HepG2 (cell line): Measurements from ENCODE around the gene FABP2. TPM values are rescaled to one million over a fixed set of nuclear protein-coding genes. Genes with fewer than 3 reads are reported as not detected.
A peak's percentile ranks its signal among the peaks of the same experiment; 100 is the strongest.

Experiments
- ATAC-seq: fragments of 200-7000 bp; cut with Tn5 transposase; 3 replicates; pipeline ENCODE4 v1.9.1; 2020; ENCODE audit warnings: mild to moderate bottlenecking, moderate library complexity
- BruUV-seq: library from RNA; stranded (reverse); fragments of 400-500 nt; replicated peaks from 2 replicates; lab custom pipeline; 2021; lab: Mats Ljungman, UMichigan
- CTCF ChIA-PET: fragments of 300-600 bp; formaldehyde crosslinking; extraction: SDS; loops from one replicate; lab custom pipeline; 2021; ENCODE audit warnings: low total read pairs, inconsistent platforms, low intra/inter-chr PET ratio; lab: Yijun Ruan, JAX
- POLR2A ChIA-PET: fragments of 350-600 bp; sonication (Branson Sonifier 250); formaldehyde crosslinking; loops from one replicate; lab custom pipeline; 2020; ENCODE audit warnings: antibody characterized with exemption, inconsistent platforms; lab: Yijun Ruan, JAX
- DNase-seq: peaks from one replicate; pipeline ENCODE4 v3.0.0-alpha.2; 2015; ENCODE audit warnings: low spot score
- FAIRE-seq: peaks from 3 replicates; lab custom pipeline; 2011; peaks lifted over from hg19 to GRCh38; lab: Jason Lieb, UNC
- H2AFZ ChIP-seq: one replicate; pipeline ENCODE4 v1.6.1; 2011; ENCODE audit warnings: low read length, inconsistent platforms
- H3K27ac ChIP-seq: fragments of 300-600 bp; 3 replicates; pipeline ENCODE4 v1.8.0; 2011; ENCODE audit warnings: mixed run types, mild to moderate bottlenecking, mixed read lengths, low read length, inconsistent platforms; ENCODE audit not compliant: insufficient read depth; ENCODE audit errors: extremely low read length
- H3K27me3 ChIP-seq, 2 experiments: fragments of 200-600 bp in 1 of 2; 2 replicates in 1 of 2; 3 replicates in 1 of 2; pipeline versions ENCODE4 v1.6.0 to v1.8.0; 2011; ENCODE audit warnings: low read length in 2 of 2, mild to moderate bottlenecking in 2 of 2, moderate library complexity in 2 of 2, inconsistent platforms in 1 of 2; ENCODE audit not compliant: insufficient read depth in 2 of 2, control insufficient read depth in 1 of 2
- H3K36me3 ChIP-seq, 2 experiments: fragments of 200-600 bp in 1 of 2; replicated peaks in 1 of 2; 2 replicates in 1 of 2; 3 replicates in 1 of 2; pipeline versions ENCODE4 v1.5.1 to v1.8.0; 2011; ENCODE audit warnings: low read length in 2 of 2, inconsistent platforms in 1 of 2; ENCODE audit not compliant: insufficient read depth in 2 of 2, control insufficient read depth in 1 of 2
- H3K4me1 ChIP-seq: 2 replicates; pipeline ENCODE4 v1.5.1; 2012; ENCODE audit warnings: low read length, inconsistent platforms; ENCODE audit not compliant: insufficient read depth
- H3K4me2 ChIP-seq: 2 replicates; pipeline ENCODE4 v1.6.0; 2011; ENCODE audit warnings: low read depth, low read length, inconsistent platforms
- H3K4me3 ChIP-seq, 3 experiments: fragments of 200-600 bp in 1 of 3; sonication (generic), shearing (Covaris generic) in 1 of 3; replicated peaks in 1 of 3; 2 replicates each; pipeline ENCODE4 v1.5.1; 2011 to 2016; ENCODE audit warnings: low read length in 3 of 3, inconsistent platforms in 2 of 3, low read depth in 2 of 3, mild to moderate bottlenecking in 2 of 3, control low read depth in 1 of 3, mixed read lengths in 1 of 3; ENCODE audit not compliant: insufficient read depth in 1 of 3
- H3K79me2 ChIP-seq: one replicate; pipeline ENCODE4 v1.6.1; 2011; ENCODE audit warnings: low read length, inconsistent platforms; ENCODE audit not compliant: insufficient read depth
- H3K9ac ChIP-seq: 2 replicates; pipeline ENCODE4 v1.6.0; 2011; ENCODE audit warnings: mild to moderate bottlenecking, low read depth, low read length, inconsistent platforms; ENCODE audit not compliant: insufficient read depth
- H3K9me3 ChIP-seq: 2 replicates; pipeline ENCODE4 v1.5.1; 2012; ENCODE audit warnings: mild to moderate bottlenecking, low read length
- H4K20me1 ChIP-seq: 2 replicates; pipeline ENCODE4 v1.6.0; 2011; ENCODE audit warnings: inconsistent platforms, mild to moderate bottlenecking, low read length, moderate library complexity; ENCODE audit not compliant: insufficient read depth
- AHDC1 ChIP-seq: sonication (generic); formaldehyde crosslinking; IDR thresholded peaks from 2 replicates; pipeline ENCODE4 v1.5.1; 2020; ENCODE audit warnings: mild to moderate bottlenecking, missing genetic modification reagents, borderline replicate concordance
- ISL2 ChIP-seq: sonication (generic); formaldehyde crosslinking; IDR thresholded peaks from 2 replicates; pipeline ENCODE4 v1.5.0; 2020; ENCODE audit warnings: missing genetic modification reagents
- POLR2AphosphoS5 ChIP-seq: IDR thresholded peaks from 2 replicates; pipeline ENCODE4 v1.6.1; 2012; ENCODE audit warnings: low read depth, low read length
- PRMT3 ChIP-seq: sonication (generic); formaldehyde crosslinking; IDR thresholded peaks from 2 replicates; pipeline ENCODE4 v1.8.1; 2022; ENCODE audit warnings: low read depth, mild to moderate bottlenecking, moderate library complexity, missing genetic modification reagents, borderline replicate concordance
- SAFB2 ChIP-seq: sonication (generic); formaldehyde crosslinking; IDR thresholded peaks from 2 replicates; pipeline ENCODE4 v1.5.1; 2020; ENCODE audit warnings: missing genetic modification reagents, low read depth, mild to moderate bottlenecking, borderline replicate concordance
- ZFP37 ChIP-seq: sonication (generic); formaldehyde crosslinking; IDR thresholded peaks from 2 replicates; pipeline ENCODE4 v1.4.0; 2020; ENCODE audit warnings: missing genetic modification reagents, borderline replicate concordance
- ZNF7 ChIP-seq: IDR thresholded peaks from 2 replicates; pipeline ENCODE4 v1.6.1; 2016; ENCODE audit warnings: missing biosample characterization, missing genetic modification reagents
- WGBS: methylation state at CpG from one replicate; pipeline ENCODE4 v1.1.6; 2017; ENCODE audit warnings: low lambda C conversion rate; 5-methylcytosine and 5-hydroxymethylcytosine counted together
- in situ Hi-C: cut with HindIII; loops from 2 replicates; pipeline ENCODE4 v1.10.0; 2017; ENCODE audit warnings: low pct_unique_long_range_greater_than_20kb; ENCODE audit not compliant: extremely low pct_ligation_motif_present
- intact Hi-C: fragments of 100-400 bp; cut with micrococcal nuclease; formaldehyde crosslinking; loops from one replicate; pipeline ENCODE4 v1.10.0; 2022; ENCODE audit not compliant: unreplicated experiment
- polyA plus RNA-seq, 8 experiments: library from polyadenylated mRNA; depleted of rRNA in 3 of 8; stranded (reverse) in 7 of 8; unstranded in 1 of 8; fragments of >200 nt; fragmentation: Illumina TruSeq in 4 of 8; extraction: Trizol in 4 of 8; gene quantifications; 2 replicates each; pipeline versions ENCODE4 v1.2.1 to v1.2.3, GENCODE V29; 2011 to 2016; ENCODE audit warnings: low read depth in 4 of 8, missing spikeins in 1 of 8, mixed read lengths in 1 of 8; ENCODE audit not compliant: insufficient read depth in 1 of 8
- total RNA-seq, 5 experiments: library from RNA; depleted of rRNA; stranded (reverse); fragments of >200 nt; fragmentation: Illumina TruSeq; extraction: Trizol; gene quantifications; 2 replicates each; pipeline ENCODE4 v1.2.3, GENCODE V29; 2016; ENCODE audit warnings: low read depth in 1 of 5
- TF ChIP-seq, protein P1 (sequence below): IDR thresholded peaks from 2 replicates; pipeline ENCODE4 v1.6.1; 2016; ENCODE audit warnings: missing genetic modification reagents, missing compliant biosample characterization
- TF ChIP-seq, protein P2 (sequence below): sonication (generic); formaldehyde crosslinking; IDR thresholded peaks from 2 replicates; pipeline ENCODE4 v1.4.0; 2020; ENCODE audit warnings: missing genetic modification reagents
- TF ChIP-seq, protein P3 (sequence below): IDR thresholded peaks from 2 replicates; pipeline ENCODE4 v1.6.1; 2016; ENCODE audit warnings: low read depth
- TF ChIP-seq, protein P4 (sequence below), 2 experiments: sonication (generic) in 1 of 2; formaldehyde crosslinking in 1 of 2; IDR thresholded peaks; 2 replicates each; pipeline versions ENCODE4 v1.4.0 to v1.6.1; 2018 to 2020; ENCODE audit warnings: missing genetic modification reagents in 2 of 2, borderline replicate concordance in 1 of 2, low read depth in 1 of 2, mild to moderate bottlenecking in 1 of 2, missing biosample characterization in 1 of 2

Gene FABP2
- total and polyA plus RNA-seq, 2 of the 13 experiments (the other 11 are each of a cell fraction or from before 2014, with no cell fraction given): 0.78 to 1.2 TPM

DNA sequence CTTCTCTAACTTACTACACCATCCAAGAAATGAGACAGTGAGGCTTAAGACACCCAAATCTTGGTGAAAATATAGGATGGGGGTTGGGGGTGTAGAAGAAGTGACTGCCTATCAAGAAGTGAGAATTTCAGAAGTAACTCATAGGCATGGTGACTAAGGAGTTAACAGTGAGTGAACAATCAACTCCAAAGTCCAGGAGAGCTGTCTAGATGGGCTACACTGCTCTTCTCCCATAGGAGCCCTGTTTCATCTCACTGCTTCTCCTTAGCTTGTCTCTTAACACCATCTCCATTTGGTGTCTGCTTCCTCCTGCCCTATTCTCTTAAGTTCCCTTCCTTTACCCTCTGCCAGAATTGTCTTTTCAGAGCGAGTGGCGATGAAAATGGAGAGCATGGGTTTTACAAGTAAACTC lies 22.7 kb downstream of the FABP2 start:
- CTCF ChIA-PET: no interaction called here
- TF ChIP-seq PRMT3 (CRISPR knock-in tag) (0 out of 2 replicates have a peak, but pooled peaks have one; percentile 37), ISL2 (CRISPR knock-in tag) (no peak), SAFB2 (CRISPR knock-in tag) (peak; percentile 74; the same call in 1 of the 2 replicates), POLR2AphosphoS5 (peak; percentile 74), ZFP37 (CRISPR knock-in tag) (0 out of 2 replicates have a peak, but pooled peaks have one; percentile 57), ZNF7 (CRISPR knock-in tag) (no peak), AHDC1 (CRISPR knock-in tag) (peak; percentile 24; the same call in 1 of the 2 replicates)
- TF ChIP-seq, protein P1, sequence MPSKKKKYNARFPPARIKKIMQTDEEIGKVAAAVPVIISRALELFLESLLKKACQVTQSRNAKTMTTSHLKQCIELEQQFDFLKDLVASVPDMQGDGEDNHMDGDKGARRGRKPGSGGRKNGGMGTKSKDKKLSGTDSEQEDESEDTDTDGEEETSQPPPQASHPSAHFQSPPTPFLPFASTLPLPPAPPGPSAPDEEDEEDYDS (CRISPR knock-in tag): 0 out of 2 replicates have a peak, but pooled peaks have one; percentile 28
- TF ChIP-seq, protein P2, sequence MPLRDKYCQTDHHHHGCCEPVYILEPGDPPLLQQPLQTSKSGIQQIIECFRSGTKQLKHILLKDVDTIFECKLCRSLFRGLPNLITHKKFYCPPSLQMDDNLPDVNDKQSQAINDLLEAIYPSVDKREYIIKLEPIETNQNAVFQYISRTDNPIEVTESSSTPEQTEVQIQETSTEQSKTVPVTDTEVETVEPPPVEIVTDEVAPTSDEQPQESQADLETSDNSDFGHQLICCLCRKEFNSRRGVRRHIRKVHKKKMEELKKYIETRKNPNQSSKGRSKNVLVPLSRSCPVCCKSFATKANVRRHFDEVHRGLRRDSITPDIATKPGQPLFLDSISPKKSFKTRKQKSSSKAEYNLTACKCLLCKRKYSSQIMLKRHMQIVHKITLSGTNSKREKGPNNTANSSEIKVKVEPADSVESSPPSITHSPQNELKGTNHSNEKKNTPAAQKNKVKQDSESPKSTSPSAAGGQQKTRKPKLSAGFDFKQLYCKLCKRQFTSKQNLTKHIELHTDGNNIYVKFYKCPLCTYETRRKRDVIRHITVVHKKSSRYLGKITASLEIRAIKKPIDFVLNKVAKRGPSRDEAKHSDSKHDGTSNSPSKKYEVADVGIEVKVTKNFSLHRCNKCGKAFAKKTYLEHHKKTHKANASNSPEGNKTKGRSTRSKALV (CRISPR knock-in tag): no peak
- TF ChIP-seq, protein P3, sequence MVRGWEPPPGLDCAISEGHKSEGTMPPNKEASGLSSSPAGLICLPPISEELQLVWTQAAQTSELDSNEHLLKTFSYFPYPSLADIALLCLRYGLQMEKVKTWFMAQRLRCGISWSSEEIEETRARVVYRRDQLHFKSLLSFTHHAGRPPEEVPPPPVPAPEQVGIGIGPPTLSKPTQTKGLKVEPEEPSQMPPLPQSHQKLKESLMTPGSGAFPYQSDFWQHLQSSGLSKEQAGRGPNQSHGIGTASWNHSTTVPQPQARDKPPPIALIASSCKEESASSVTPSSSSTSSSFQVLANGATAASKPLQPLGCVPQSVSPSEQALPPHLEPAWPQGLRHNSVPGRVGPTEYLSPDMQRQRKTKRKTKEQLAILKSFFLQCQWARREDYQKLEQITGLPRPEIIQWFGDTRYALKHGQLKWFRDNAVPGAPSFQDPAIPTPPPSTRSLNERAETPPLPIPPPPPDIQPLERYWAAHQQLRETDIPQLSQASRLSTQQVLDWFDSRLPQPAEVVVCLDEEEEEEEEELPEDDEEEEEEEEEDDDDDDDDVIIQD: no peak
- TF ChIP-seq, protein P4, sequence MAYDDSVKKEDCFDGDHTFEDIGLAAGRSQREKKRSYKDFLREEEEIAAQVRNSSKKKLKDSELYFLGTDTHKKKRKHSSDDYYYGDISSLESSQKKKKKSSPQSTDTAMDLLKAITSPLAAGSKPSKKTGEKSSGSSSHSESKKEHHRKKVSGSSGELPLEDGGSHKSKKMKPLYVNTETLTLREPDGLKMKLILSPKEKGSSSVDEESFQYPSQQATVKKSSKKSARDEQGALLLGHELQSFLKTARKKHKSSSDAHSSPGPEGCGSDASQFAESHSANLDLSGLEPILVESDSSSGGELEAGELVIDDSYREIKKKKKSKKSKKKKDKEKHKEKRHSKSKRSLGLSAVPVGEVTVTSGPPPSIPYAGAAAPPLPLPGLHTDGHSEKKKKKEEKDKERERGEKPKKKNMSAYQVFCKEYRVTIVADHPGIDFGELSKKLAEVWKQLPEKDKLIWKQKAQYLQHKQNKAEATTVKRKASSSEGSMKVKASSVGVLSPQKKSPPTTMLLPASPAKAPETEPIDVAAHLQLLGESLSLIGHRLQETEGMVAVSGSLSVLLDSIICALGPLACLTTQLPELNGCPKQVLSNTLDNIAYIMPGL (CRISPR knock-in tag; IDR thresholded peaks at IDR 0.05; ENCODE audit: borderline replicate concordance in 1 of 2, low read depth in 1 of 2): peak in 1 of 2 experiments; percentile 22; a peak in 2 of 4 replicates

More for the DNA sequence above, 22.7 kb downstream of the FABP2 start:
- in situ Hi-C loops (loop anchor here (10.0 kb wide), 1 partner anchor 314 kb away; no protein-coding TSS in a partner anchor), intact Hi-C loops (no loop called here)
- Histone ChIP-seq H3K27me3 (peaks cover 0 to 9% of the 10 kb centered on the region in 2 experiments; a peak in 2 of 5 replicates), H3K4me1 (peaks cover 59% of the 10 kb centered on the region), H4K20me1 (peaks cover 12% of the 10 kb centered on the region; the same call in 1 of the 2 replicates), H3K4me2 (peak overlapping the region; percentile 87), H3K9ac (peak overlapping the region; percentile 91), H3K36me3 (peaks cover 0 to 3% of the 10 kb centered on the region in 2 experiments; a peak in 1 of 5 replicates), H3K27ac (peak overlapping the region; percentile 89), H3K4me3 (peak overlapping the region; percentile 85 to 100 (median 91)), H2AFZ (no peak overlapping the region), H3K9me3 (no peaks in the 10 kb centered on the region), H3K79me2 (peaks cover 39% of the 10 kb centered on the region)
- WGBS: 2% methylated on average over 2 of the region's 2 CpGs
- BruUV-seq: no TSS peak
- peak; percentile 54 for DNase-seq
- peak; percentile 23 for FAIRE-seq
- peak; percentile 42 for ATAC-seq
- POLR2A ChIA-PET: interaction anchor here (1.3 to 2.7 kb wide), 3 partner anchors 72 to 156 kb away, joined by 4 to 30 read pairs (median 17); partner anchors contain the start of gene USP53
